ENCODE measurements around the gene ATP6V1C2.

The ATP6V1C2 gene

GRCh38 chr2:10721396-10722251, at the start of gene ATP6V1C2:
Gene ATP6V1C2 (plus strand): TSS chr2:10721630. CDS start chr2:10722850, 1,220 bp downstream.
- DNase-seq (ENCODE audit: low read depth): no peak

- DNase-seq (ENCODE audit: low read depth): no peak
These were observed 46.3 kb upstream of the ATP6V1C2 start for GRCh38 chr2:10675131-10675530.

GRCh38 chr2:10678225-10678624, 43.2 kb upstream of the ATP6V1C2 start:
- DNase-seq (ENCODE audit: low read depth): no peak

- DNase-seq (ENCODE audit: low read depth): no peak
These were observed 41.2 kb upstream of the ATP6V1C2 start for GRCh38 chr2:10680214-10680613.

GRCh38 chr2:10680957-10681356, 40.5 kb upstream of the ATP6V1C2 start:
- no peak for DNase-seq (ENCODE audit: low read depth)

GRCh38 chr2:10686176-10686730, 35.2 kb upstream of the ATP6V1C2 start:
- no peak for DNase-seq (ENCODE audit: low read depth)

- no peak for DNase-seq (ENCODE audit: low read depth)
These were observed 32.3 kb upstream of the ATP6V1C2 start for GRCh38 chr2:10688921-10689807.

GRCh38 chr2:10691521-10691920, 29.9 kb upstream of the ATP6V1C2 start:
- DNase-seq (ENCODE audit: low read depth): no peak

- DNase-seq (ENCODE audit: low read depth): no peak
These were observed 21.2 kb upstream of the ATP6V1C2 start for GRCh38 chr2:10700078-10700803.

GRCh38 chr2:10704034-10704594, 17.3 kb upstream of the ATP6V1C2 start:
- DNase-seq (ENCODE audit: low read depth): no peak

GRCh38 chr2:10706033-10706432, 15.4 kb upstream of the ATP6V1C2 start:
- DNase-seq (ENCODE audit: low read depth): no peak

- DNase-seq (ENCODE audit: low read depth): no peak
These were observed 13.6 kb upstream of the ATP6V1C2 start for GRCh38 chr2:10707831-10708230.

- no peak for DNase-seq (ENCODE audit: low read depth)
These were observed 12.0 kb upstream of the ATP6V1C2 start for GRCh38 chr2:10709290-10709939.

- DNase-seq (ENCODE audit: low read depth): no peak
These were observed 9.1 kb upstream of the ATP6V1C2 start for GRCh38 chr2:10712185-10712809.

- DNase-seq (ENCODE audit: low read depth): no peak
These were observed 4.8 kb upstream of the ATP6V1C2 start for GRCh38 chr2:10716581-10716980.

- DNase-seq (ENCODE audit: low read depth): peak; percentile 23
These were observed 3.8 kb upstream of the ATP6V1C2 start for GRCh38 chr2:10717628-10718027.

- no peak for DNase-seq (ENCODE audit: low read depth)
These were observed 1.1 kb upstream of the ATP6V1C2 start for GRCh38 chr2:10720306-10720705.

GRCh38 chr2:10720947-10721395, 459 bp upstream of the ATP6V1C2 start:
- DNase-seq (ENCODE audit: low read depth): no peak

- DNase-seq (ENCODE audit: low read depth): no peak
These were observed 909 bp downstream of the ATP6V1C2 start for GRCh38 chr2:10722252-10722825.

GRCh38 chr2:10732924-10733565, 11.6 kb downstream of the ATP6V1C2 start:
- no peak for DNase-seq (ENCODE audit: low read depth)

All from non-pigmented ciliary epithelial cell (primary cell).